Inferior parietal cortex (tissue), 1 donor: ENCODE results near the gene CD99L2.

Experiments used
- DNase-seq: peaks from one replicate; pipeline ENCODE4 v3.0.0-alpha.2; 2016; ENCODE audit errors: extremely low spot score

Gene CD99L2

DNA sequence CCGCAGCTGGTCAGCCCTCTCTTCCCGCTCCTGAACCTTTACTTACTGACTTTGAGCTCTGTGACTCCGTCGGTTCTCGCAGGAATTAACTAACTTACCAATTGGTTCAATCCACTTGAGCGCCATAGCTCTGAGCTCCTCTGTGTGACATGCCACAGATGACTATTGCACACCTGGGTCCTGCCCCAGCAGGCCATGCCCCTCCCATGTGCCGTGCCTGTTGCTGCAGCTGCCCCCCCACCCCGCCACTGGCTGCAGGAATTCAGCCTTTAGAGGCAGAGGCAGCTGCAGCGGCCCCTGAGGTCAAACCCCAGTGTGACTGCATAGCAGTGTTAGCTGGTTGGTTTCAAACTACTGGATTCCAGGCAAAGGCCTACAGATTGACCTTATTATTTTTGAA is 134.7 kb downstream of the CD99L2 start:
- DNase-seq = no peak

DNA sequence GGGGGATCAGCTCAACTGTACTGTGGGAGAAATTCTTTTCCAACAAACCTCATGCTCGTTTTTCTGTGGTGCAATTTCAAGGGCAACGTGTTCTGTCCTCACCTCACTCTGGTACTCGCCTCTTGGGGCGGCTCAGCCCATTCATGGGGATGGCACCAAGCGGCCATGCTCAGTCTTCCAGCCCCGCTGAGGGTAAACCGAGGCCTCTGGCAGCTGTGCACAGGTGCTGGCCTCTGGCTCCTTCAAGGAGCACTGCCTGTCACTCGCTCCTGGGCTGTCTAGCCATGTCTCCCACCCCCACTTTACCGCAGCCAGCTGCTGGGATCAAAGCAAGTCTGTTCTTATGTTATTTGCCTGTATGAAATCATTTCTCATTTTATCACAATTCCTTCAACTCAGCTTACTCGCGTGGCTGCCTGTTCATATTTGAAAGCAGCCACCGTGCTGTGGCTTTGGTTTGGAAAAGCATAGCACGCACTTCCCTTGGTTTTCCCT is 135.1 kb downstream of the CD99L2 start:
- DNase-seq = no peak

GRCh38 chrX:150762258-150763165 is 136.0 kb downstream of the CD99L2 start:
- no peak for DNase-seq

- no peak for DNase-seq
These were observed 136.7 kb downstream of the CD99L2 start for GRCh38 chrX:150761819-150762216.

GRCh38 chrX:150761176-150761818 is 137.2 kb downstream of the CD99L2 start:
- DNase-seq = no peak

DNA sequence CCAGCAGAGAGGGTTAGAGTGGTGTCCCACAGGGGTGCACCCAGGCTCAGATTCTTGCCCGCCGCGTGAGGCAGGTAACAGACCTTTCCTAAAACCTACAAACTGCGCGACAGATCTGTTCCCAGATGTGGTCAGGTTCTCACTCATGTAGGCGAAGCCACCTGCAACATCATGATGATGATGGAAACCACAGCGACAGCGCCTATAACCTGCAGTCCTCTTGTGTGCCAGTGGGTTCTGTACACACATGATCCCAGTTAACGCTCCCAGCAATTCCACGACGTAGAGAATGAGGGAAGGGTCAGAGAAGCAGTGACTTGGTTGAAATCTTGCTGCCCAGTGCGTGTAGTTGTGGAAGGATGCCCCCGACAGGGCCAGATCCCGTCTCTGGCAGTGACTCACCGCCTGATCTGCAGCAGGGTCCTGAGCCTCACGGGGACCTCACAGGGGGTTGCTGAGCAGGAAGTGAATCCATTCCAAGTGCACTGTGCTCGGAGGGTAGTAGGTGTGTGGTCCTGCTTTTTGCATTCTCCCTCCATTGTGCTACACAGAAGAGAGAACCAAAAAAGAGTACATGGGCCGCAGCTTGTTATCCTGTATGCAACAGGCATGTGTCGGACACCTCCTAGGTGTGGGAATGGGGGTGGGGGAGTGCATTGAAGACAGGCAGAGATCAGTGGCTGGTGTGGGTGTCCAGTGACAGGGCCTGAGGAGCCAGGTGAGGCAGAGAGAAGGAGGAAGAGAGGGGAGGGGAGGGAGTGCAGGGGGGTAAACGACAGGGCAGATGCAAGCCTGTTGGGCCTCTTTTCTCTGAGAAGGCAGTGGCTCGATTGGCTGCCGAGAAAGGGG is 138.7 kb downstream of the CD99L2 start:
- no peak for DNase-seq

DNA sequence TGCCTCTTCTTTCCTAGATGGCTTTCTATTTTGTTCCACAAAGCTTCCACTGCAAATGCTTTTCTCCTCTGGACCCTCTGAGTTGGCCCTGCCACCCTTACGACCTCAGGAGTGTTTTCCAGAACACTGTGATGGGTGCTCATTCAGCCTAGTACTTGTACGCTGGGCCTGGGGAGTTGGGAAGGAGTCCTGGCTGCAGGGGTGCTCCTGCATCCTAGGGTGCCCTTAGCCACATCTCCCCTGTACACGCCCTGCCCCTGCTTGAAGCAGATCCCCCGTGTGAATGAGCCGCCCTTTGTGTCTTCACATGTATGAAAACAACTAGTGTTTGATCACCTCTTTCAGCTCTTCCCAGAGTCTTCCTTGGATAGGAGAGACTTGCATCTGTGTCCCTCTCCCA is 141.1 kb downstream of the CD99L2 start:
- no peak for DNase-seq

GRCh38 chrX:150753968-150754367 is 144.5 kb downstream of the CD99L2 start:
- DNase-seq = no peak

GRCh38 chrX:150753357-150753756 is 145.1 kb downstream of the CD99L2 start:
- DNase-seq = no peak

GRCh38 chrX:150752124-150752523 is 146.3 kb downstream of the CD99L2 start:
- no peak for DNase-seq

GRCh38 chrX:150736475-150736874 is 162.0 kb downstream of the CD99L2 start:
- DNase-seq = no peak

DNA sequence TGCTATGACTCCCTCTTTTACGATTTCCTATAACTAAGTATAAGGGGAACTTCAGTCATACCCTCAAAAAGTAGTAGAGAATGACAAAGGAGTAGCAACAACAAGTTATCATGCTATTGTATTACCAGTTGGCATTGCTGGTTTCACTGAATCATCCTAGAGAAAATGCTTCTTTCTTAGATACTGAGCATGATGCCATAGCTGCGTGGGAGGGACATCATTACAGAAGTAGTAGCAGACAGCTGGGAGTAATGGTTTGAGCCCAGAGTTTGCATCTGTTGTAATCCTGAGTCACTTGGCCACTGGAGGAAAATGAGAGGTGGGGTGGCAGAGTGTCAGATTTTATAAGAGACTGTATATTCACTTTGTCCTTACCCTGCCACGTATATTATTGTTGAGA is 166.7 kb downstream of the CD99L2 start:
- DNase-seq = peak; percentile 24

- DNase-seq = no peak
These were observed 167.7 kb downstream of the CD99L2 start for GRCh38 chrX:150730719-150731118.

DNA sequence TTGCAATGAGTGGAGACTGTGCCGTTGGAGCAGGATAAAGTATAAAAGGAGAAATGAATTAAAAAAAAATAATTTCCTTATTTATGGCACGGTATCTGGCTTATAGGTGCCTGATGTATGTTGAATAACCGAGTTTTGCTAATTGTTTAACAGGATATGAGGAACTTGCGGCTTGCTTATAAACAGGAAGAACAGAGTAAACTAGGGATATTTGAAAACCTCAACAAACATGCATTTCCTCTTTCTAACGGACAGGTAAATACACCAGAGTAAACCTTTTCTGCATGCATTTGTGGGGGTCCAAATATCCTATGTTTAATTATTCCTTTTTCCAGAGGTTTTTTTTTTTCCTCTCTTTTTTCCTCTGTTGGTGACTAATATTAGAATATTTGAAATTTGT is 168.5 kb downstream of the CD99L2 start:
- DNase-seq = no peak

DNA sequence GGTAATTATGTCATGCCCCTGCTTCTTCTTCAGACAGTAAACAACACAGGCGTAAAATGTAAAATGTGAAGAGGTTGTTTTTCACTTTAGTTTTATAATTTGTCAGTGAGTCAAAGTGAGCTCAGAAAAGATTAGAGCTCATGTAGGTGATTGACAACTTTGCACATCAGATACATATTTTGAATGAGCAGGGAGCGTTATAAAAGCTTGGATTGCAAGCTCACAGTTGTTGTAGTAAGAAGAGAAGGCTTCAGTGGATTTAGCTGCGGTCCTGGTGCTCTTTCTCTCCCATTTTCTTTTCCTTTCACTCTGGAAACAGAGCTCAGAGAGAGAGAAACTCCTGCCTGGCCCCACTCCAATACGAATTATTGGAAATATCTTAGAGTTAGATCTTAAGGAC is 178.8 kb downstream of the CD99L2 start:
- DNase-seq = no peak
